Muscle of back (tissue), 13 donors: ENCODE results near the gene RMND5B. TPM values are rescaled to one million over a fixed set of nuclear protein-coding genes. Genes with fewer than 3 reads are reported as not detected.
"Not testable (repeated sequence)": the region's sequence is repeated elsewhere in the genome, so short reads cannot be mapped to it uniquely, and the experiment has no call there.

Experiments
- DNase-seq, 3 donors: peaks; one replicate each; pipeline versions ENCODE4 v3.0.0 to v3.0.0-alpha.2; 2013
- long read RNA-seq, 9 donors: transcript quantifications; one replicate each; lab custom pipeline, GENCODE V29; 2026
- polyA plus RNA-seq, 10 donors: library from polyadenylated mRNA; unstranded; fragments of 120-200 nt; gene quantifications; one replicate each; pipeline ENCODE4 v1.2.1, GENCODE V29; 2013; ENCODE audit not compliant: insufficient read length in 10 of 10

The RMND5B gene
- 10 to 100 TPM; 27.2 to 32.0 (median 29.8) TPM for polyA plus RNA-seq
- long read RNA-seq, donor 1, transcript RMND5B-201 (11 exons, 1,929 nt): major isoform, 5 of 6 reads
- long read RNA-seq, donor 1, partial matches to known transcripts: 0 of 6 reads
- long read RNA-seq, donor 1, other reads (novel, unspliced or antisense): 0 of 6 reads
- long read RNA-seq, donor 2: 0 reads
- long read RNA-seq, donor 3: 0 reads
- long read RNA-seq, donor 4, partial matches to known transcripts: 180 of 191 reads
- long read RNA-seq, donor 4, other reads (novel, unspliced or antisense): 11 of 191 reads
- long read RNA-seq, donor 5, full-length matches to known transcripts: 6 of 273 reads
- long read RNA-seq, donor 5, partial matches to known transcripts: 246 of 273 reads
- long read RNA-seq, donor 5, other reads (novel, unspliced or antisense): 21 of 273 reads
- long read RNA-seq, donor 6, partial matches to known transcripts: 44 of 49 reads
- long read RNA-seq, donor 6, other reads (novel, unspliced or antisense): 0 of 49 reads
- long read RNA-seq, donor 7, partial matches to known transcripts: 0 of 5 reads
- long read RNA-seq, donor 7, other reads (novel, unspliced or antisense): 0 of 5 reads
- long read RNA-seq, donor 8, partial matches to known transcripts: 14 of 166 reads
- long read RNA-seq, donor 8, other reads (novel, unspliced or antisense): 149 of 166 reads
- long read RNA-seq, donor 9: 0 reads

DNA sequence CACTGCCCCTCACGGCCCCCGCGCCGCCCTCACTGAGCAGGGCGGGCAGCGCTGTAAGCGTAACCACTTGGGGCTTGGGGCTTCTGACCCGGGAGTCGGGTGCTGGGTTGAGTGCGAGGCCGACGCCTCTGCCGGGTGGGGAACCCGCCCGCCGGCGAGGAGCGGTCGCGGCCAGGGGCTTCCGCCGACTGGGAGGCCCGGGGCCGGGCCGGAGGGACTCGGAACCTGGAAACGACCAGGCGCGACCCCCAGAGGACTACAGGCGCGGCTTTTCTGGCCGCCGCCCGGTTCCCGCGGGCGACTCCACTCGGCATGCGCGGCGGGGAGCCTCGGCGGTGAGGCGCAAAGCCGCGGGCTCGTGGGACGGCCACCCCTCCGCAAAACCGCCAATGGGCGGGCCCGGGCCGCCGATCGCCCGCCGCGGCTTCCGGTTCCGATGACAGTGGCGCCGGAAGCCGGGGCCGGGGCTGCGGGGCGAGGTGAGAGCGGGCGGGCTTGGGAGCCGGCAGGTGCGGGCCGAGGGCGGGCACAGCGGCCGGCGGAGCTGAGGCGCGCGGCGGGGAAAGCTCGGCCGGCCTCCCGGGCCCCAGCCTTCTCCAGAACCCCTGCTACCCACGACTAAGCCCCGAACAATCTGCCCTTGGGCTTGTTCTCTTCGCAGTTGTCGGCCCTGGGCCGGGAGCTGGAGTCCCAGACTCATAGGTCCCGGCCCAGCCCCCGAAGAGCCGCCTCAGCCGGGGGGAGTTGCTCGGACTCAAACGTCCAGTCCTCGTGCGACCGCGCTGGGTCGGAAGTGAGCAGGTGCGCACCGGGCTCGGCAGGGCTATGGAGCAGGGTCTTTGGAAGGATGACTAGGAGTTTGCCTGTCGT, at the start of gene RMND5B:
RMND5B (plus strand) TSS at position 439 of the 870 bp plus-strand sequence. CDS start 7,106 bp downstream, outside the sequence.
- DNase-seq: peak in 2 of 3 donors; percentile 83 to 89

- DNase-seq: no peak
Observed at GRCh38 chr5:178081571-178082243, 49.1 kb upstream of the RMND5B start.

- DNase-seq: peak in 1 of 3 donors; percentile 7
Observed at GRCh38 chr5:178083922-178084321, 46.9 kb upstream of the RMND5B start.

DNA sequence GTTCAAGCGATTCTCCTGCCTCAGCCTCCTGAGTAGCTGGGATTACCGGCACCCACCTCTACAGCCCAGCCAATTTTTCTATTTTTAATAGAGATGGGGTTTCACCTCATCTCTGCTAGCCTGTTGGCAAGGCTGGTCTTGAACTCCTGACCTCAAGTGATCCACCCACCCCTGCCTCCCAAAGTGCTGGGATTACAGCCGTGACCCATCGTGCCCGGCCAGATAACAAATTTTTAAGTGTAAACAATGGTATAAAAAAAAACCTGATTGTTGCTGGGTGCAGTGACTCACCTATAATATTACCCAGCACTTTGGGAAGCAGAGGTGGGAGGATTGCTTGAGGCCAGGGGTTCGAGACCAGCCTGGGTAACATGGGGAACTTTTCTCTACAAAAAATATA, 45.5 kb upstream of the RMND5B start:
- no peak for DNase-seq

GRCh38 chr5:178086266-178086665, 44.5 kb upstream of the RMND5B start:
- no peak for DNase-seq

- DNase-seq: not testable (repeated sequence)
Observed at GRCh38 chr5:178087199-178087598, 43.6 kb upstream of the RMND5B start.

GRCh38 chr5:178090856-178091255, 40.0 kb upstream of the RMND5B start:
- DNase-seq: no peak

DNA sequence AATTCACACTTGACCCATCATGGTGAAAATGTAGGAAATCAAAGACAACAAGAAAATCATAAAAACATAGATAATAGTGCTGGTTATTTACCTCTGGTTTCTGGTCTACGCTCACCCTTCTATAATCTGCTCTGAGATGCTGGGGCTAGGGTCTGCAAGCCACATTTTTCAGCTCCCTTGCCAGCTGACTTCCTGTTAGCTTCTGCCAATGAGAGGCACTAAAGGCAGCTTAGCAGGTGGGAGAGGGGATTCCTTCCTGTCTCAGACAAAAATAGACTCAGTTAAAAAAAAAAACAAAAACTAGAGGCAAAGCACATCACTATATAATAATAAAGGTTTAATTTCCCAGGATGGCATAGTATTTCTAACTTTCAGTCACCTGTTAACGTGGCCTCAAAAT, 37.7 kb upstream of the RMND5B start:
- no peak for DNase-seq

GRCh38 chr5:178094345-178094744, 36.5 kb upstream of the RMND5B start:
- DNase-seq: no peak

DNA sequence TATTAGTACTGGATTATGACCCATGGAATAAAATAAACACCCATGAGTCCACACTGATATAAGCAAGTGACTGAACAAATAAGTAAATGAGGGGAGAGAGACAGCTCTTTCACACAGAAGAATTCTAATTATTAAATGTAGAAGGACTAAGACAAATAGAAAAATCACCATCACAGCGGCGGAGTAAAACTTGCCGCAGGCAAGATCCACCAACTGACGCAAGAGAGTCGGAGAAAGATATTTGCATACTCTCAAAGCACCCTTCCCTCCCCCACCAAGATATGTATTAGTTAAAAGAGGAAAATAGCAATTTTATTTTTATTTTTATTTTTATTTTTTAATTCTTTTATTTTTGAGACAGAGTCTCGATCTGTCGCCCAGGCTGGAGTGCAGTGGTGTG, 32.1 kb upstream of the RMND5B start:
- no peak for DNase-seq

DNA sequence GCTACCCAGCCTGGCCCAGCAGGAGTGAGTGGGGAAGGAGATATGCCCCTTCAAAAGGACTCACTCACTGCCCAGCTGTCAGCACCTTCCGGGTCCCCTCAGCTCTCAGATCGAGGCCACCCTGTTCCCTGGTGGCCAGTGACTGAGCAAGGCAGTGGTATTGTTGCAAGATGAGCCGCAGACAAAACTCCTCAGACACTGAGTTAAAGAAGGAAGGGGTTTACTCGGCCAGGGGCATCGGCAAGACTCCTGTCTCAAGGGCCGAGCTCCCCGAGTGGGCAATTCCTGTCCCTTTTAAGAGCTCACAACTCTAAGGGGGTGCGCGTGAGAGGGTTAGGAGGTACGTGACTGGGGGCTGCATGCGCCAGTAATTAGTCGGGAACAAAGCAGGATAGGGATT, 27.2 kb upstream of the RMND5B start:
- DNase-seq: no peak

GRCh38 chr5:178104492-178104891, 26.3 kb upstream of the RMND5B start:
- DNase-seq: no peak

DNA sequence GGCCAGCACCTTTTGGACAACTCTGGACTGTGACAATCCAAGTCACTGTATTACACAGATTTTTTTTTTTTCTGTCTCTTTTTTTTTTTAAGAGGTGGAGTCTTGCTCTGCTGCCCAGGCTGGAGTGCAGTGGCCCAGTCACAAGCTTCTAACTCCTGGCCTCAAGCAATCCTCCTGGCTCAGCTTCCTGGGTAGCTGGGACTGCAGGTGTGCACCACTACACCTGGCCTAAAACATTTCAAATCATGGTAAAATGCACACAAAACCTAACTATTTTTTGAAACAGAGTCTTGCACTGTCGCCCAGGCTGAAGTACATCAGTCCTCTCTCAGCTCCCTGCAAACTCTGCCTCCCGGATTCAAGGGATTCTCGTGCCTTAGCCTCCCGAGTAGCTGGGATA, 24.7 kb upstream of the RMND5B start:
- no peak for DNase-seq

GRCh38 chr5:178106556-178107239, 24.1 kb upstream of the RMND5B start:
- DNase-seq: no peak

- DNase-seq: no peak
Observed at GRCh38 chr5:178107756-178108310, 23.0 kb upstream of the RMND5B start.

DNA sequence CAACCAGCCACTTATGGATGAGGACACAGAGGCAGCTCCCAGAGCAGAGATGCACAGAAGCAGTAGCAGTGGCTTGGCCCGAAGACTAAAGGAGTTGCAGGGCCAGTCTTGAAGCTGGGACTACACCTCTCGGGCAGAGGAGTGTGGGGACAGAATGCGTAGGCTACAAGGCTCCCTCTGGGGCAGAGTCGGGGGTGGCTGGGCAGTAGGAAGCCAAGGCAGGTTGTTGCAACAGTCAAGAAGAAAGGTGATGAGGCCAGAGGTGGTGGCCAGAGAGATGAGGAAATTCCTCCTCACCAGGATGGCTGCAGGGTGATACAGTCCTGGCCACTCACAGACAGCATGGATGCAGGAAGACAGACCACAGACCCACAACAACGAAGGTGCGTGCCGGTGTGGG, 22.4 kb upstream of the RMND5B start:
- no peak for DNase-seq

DNA sequence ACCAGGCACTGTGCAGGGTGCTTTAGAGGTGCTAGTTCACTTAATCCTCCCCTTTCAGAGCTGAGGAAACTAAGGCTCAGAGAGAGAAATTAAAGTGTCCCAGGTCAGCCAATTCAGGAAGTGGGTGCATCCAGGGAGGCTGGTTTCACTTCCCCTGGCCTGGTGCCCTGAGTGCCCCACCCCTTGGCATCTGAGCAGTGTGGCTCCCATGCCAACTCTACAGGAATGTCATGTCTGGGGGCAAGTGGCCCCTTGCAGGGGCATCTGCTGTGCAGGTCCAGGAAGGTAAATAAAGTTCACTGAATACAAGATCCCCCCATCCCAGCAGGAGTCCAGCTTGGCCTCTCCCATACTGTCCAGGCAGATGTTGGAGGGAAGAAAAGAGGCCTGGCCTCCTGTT, 21.8 kb upstream of the RMND5B start:
- no peak for DNase-seq

DNA sequence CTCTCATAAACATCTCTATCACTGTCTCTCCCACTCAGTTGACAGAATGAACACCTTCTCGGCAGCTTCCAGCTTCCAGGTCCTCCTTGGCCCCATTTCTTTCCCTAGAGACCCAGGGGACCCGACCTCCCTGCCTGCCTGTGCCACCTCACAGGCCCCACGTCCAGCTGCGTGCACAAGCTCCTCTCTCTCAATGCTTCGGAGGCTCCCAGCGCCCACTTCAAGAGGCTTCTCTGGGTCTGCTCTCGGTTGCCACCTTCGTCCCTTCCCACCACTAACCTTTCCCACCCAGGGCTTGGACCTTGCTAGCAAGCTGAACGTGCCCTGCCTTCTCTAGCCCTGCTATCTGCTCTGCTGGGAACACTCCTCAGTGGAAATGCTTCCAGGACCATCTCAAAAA, 20.3 kb upstream of the RMND5B start:
- DNase-seq: no peak

GRCh38 chr5:178111925-178112324, 18.9 kb upstream of the RMND5B start:
- no peak for DNase-seq

DNA sequence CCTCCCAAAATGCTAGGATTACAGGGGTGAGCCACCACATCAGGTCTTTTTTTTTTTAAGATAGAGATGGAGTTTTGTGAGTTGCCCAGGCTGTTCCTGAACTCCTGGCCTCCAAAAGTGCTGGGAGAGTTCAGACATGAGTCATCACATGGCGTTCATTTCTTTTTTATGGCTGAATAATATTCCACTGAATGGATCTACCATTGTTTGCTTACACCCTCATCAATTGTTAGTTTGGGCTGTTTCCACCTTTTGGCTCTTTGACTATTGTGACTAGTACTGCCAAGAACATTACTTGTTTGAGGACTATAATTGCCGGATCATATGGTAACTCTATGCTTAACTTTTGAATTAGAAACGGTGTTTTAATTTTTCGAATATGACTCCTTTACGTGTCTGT, 18.3 kb upstream of the RMND5B start:
- no peak for DNase-seq
